Fibroblast of lung (primary cell): ENCODE data around the gene TRRAP. TPM values are rescaled to one million over a fixed set of nuclear protein-coding genes. Genes with fewer than 3 reads are reported as not detected.

Experiments
- DNase-seq, 2 donors: peaks; one replicate each; pipeline versions ENCODE4 v3.0.0 to v3.0.0-alpha.2; 2010; ENCODE audit warnings: low read depth in 2 of 2
- H2AFZ ChIP-seq: 2 replicates; pipeline ENCODE4 v1.5.1; 2012; ENCODE audit warnings: low read length, control low read depth, inconsistent platforms
- H3K27ac ChIP-seq: 2 replicates; pipeline ENCODE4 v1.5.1; 2011; ENCODE audit warnings: low read length, control low read depth; ENCODE audit not compliant: insufficient read depth
- H3K27me3 ChIP-seq: 2 replicates; pipeline ENCODE4 v1.5.1; 2011; ENCODE audit warnings: mild to moderate bottlenecking, low read length; ENCODE audit not compliant: control insufficient read depth, insufficient read depth
- H3K36me3 ChIP-seq: 2 replicates; pipeline ENCODE4 v1.5.1; 2011; ENCODE audit warnings: low read length; ENCODE audit not compliant: control insufficient read depth, insufficient read depth
- H3K4me1 ChIP-seq: 2 replicates; pipeline ENCODE4 v1.5.1; 2011; ENCODE audit warnings: low read length; ENCODE audit not compliant: control insufficient read depth, insufficient read depth; ENCODE audit errors: extremely low read depth
- H3K4me2 ChIP-seq: 2 replicates; pipeline ENCODE4 v1.5.1; 2011; ENCODE audit warnings: low read length, control low read depth; ENCODE audit not compliant: insufficient read depth; ENCODE audit errors: extremely low read depth
- H3K4me3 ChIP-seq, 4 experiments: fragments of 200-600 bp in 1 of 4; sonication (generic) in 1 of 4; replicated peaks in 1 of 4; 2 replicates each; pipeline ENCODE4 v1.5.1; 2011 to 2016; ENCODE audit warnings: low read length in 4 of 4, low read depth in 3 of 4, mild to moderate bottlenecking in 3 of 4, control low read depth in 2 of 4, inconsistent platforms in 1 of 4, mixed read lengths in 1 of 4; ENCODE audit not compliant: insufficient read depth in 1 of 4; ENCODE audit errors: control extremely low read depth in 1 of 4
- H3K79me2 ChIP-seq: 2 replicates; pipeline ENCODE4 v1.5.1; 2012; ENCODE audit warnings: mild to moderate bottlenecking, low read length, inconsistent platforms; ENCODE audit not compliant: control insufficient read depth, insufficient read depth
- H3K9ac ChIP-seq: 2 replicates; pipeline ENCODE4 v1.5.1; 2011; ENCODE audit warnings: mild to moderate bottlenecking, low read length, control low read depth; ENCODE audit not compliant: insufficient read depth
- H3K9me3 ChIP-seq: 2 replicates; pipeline ENCODE4 v1.5.1; 2012; ENCODE audit warnings: low read depth, low read length; ENCODE audit not compliant: control insufficient read depth, insufficient read depth
- H4K20me1 ChIP-seq: 2 replicates; pipeline ENCODE4 v1.5.1; 2011; ENCODE audit warnings: low read length; ENCODE audit not compliant: control insufficient read depth, insufficient read depth; ENCODE audit errors: extremely low read depth
- CTCF ChIP-seq, 2 donors: IDR thresholded peaks in 1 of 2; conservative IDR thresholded peaks in 1 of 2; 1 replicate in 1 of 2; 2 replicates in 1 of 2; pipeline ENCODE4 v1.5.1; 2011 to 2012; ENCODE audit warnings: low read length in 2 of 2, control low read depth in 1 of 2, inconsistent platforms in 1 of 2, low read depth in 1 of 2, mild to moderate bottlenecking in 1 of 2
- EZH2 ChIP-seq: IDR thresholded peaks from 2 replicates; pipeline ENCODE4 v1.5.1; 2012; ENCODE audit warnings: low read length, control low read depth, mild to moderate bottlenecking; ENCODE audit errors: missing control alignments
- polyA plus RNA-seq, 2 donors: library from polyadenylated mRNA; depleted of rRNA in 1 of 2; stranded (reverse) in 1 of 2; unstranded in 1 of 2; fragments of >200 nt; gene quantifications; 2 replicates each; pipeline ENCODE4 v1.2.1, GENCODE V29; 2011 to 2012; ENCODE audit warnings: missing spikeins in 1 of 2
- total RNA-seq: library from RNA; depleted of rRNA; stranded (reverse); fragments of >200 nt; gene quantifications from 2 replicates; pipeline ENCODE4 v1.2.1, GENCODE V29; 2014

TRRAP gene
- total and polyA plus RNA-seq, 2 donors (not counting 1 experiment from before 2014, with no cell fraction given): 11.3 to 20.6 TPM

- H3K9ac ChIP-seq: no peak overlapping the region
- peak in 1 of 2 donors; percentile 13 for DNase-seq
- H3K27me3 ChIP-seq: no peaks in the 10 kb centered on the region
- peaks cover 4% of the 10 kb centered on the region for H3K79me2 ChIP-seq
- H3K9me3 ChIP-seq: no peaks in the 10 kb centered on the region
- H3K4me3 ChIP-seq: no peak overlapping the region
- peaks cover 31% of the 10 kb centered on the region for H3K36me3 ChIP-seq
- H4K20me1 ChIP-seq: no peaks in the 10 kb centered on the region
- H3K4me1 ChIP-seq: no peaks in the 10 kb centered on the region
- H3K27ac ChIP-seq: no peak overlapping the region
- no peak overlapping the region for H3K4me2 ChIP-seq
- TF ChIP-seq EZH2: no peak
- no peak for TF ChIP-seq CTCF (conservative IDR thresholded peaks at IDR 0.05 in 1 of 2, IDR thresholded peaks at IDR 0.05 in 1 of 2; ENCODE audit: low read depth in 1 of 2, low read length in 2 of 2)
- no peak overlapping the region for H2AFZ ChIP-seq
Measured at GRCh38 chr7:98949336-98950044, 71.2 kb downstream of the TRRAP start.

GRCh38 chr7:98955992-98956391 is 77.7 kb downstream of the TRRAP start:
- Histone ChIP-seq H3K9ac (no peak overlapping the region), H3K4me3 (no peak overlapping the region), H3K4me2 (no peak overlapping the region), H3K27ac (no peak overlapping the region), H3K4me1 (no peaks in the 10 kb centered on the region), H4K20me1 (no peaks in the 10 kb centered on the region), H3K27me3 (no peaks in the 10 kb centered on the region), H3K79me2 (no peaks in the 10 kb centered on the region), H3K36me3 (peaks cover 37% of the 10 kb centered on the region), H2AFZ (no peak overlapping the region), H3K9me3 (no peaks in the 10 kb centered on the region)
- no peak for TF ChIP-seq CTCF (conservative IDR thresholded peaks at IDR 0.05 in 1 of 2, IDR thresholded peaks at IDR 0.05 in 1 of 2; ENCODE audit: low read depth in 1 of 2, low read length in 2 of 2)
- TF ChIP-seq EZH2: no peak
- no peak for DNase-seq

- DNase-seq: no peak
- no peaks in the 10 kb centered on the region for H4K20me1 ChIP-seq
- no peaks in the 10 kb centered on the region for H3K79me2 ChIP-seq
- H3K36me3 ChIP-seq: peaks cover 39% of the 10 kb centered on the region
- no peaks in the 10 kb centered on the region for H3K9me3 ChIP-seq
- no peak overlapping the region for H3K4me3 ChIP-seq
- no peak overlapping the region for H3K27ac ChIP-seq
- no peak overlapping the region for H3K4me2 ChIP-seq
- no peaks in the 10 kb centered on the region for H3K4me1 ChIP-seq
- TF ChIP-seq CTCF (conservative IDR thresholded peaks at IDR 0.05 in 1 of 2, IDR thresholded peaks at IDR 0.05 in 1 of 2; ENCODE audit: low read depth in 1 of 2, low read length in 2 of 2): no peak
- TF ChIP-seq EZH2: no peak
- H3K27me3 ChIP-seq: no peaks in the 10 kb centered on the region
- no peak overlapping the region for H3K9ac ChIP-seq
- no peak overlapping the region for H2AFZ ChIP-seq
Measured at GRCh38 chr7:98956469-98956868, 78.1 kb downstream of the TRRAP start.
